RCC 7860 (cell line): Measurements from ENCODE around the gene LCA5.
A peak's percentile ranks its signal among the peaks of the same experiment; 100 is the strongest.
"Not testable (repeated sequence)": the region's sequence is repeated elsewhere in the genome, so short reads cannot be mapped to it uniquely, and the experiment has no call there.

Source experiments
- DNase-seq: peaks from one replicate; pipeline ENCODE4 v3.0.0-alpha.2; 2015; ENCODE audit warnings: low spot score
- FAIRE-seq: peaks from 2 replicates; lab custom pipeline; 2012; peaks lifted over from hg19 to GRCh38; lab: Jason Lieb, UNC

LCA5 gene

GRCh38 chr6:79538106-79538971 is 1.1 kb upstream of the LCA5 start:
- no peak for FAIRE-seq
- no peak for DNase-seq

GRCh38 chr6:79536585-79536953 is 661 bp downstream of the LCA5 start:
- no peak for FAIRE-seq
- DNase-seq = no peak

GRCh38 chr6:79529567-79529966 is 7.7 kb downstream of the LCA5 start:
- FAIRE-seq = not testable (repeated sequence)

GRCh38 chr6:79526897-79527296 is 10.3 kb downstream of the LCA5 start:
- DNase-seq (no peak), FAIRE-seq (no peak)

More at GRCh38 chr6:79529567-79529966, 7.7 kb downstream of the LCA5 start:
- DNase-seq = not testable (repeated sequence)

GRCh38 chr6:79525272-79526100 is 11.7 kb downstream of the LCA5 start:
- FAIRE-seq (no peak), DNase-seq (no peak)

GRCh38 chr6:79524065-79524464 is 13.2 kb downstream of the LCA5 start:
- FAIRE-seq (no peak), DNase-seq (no peak)

- DNase-seq (no peak), FAIRE-seq (no peak)
These were observed 14.6 kb downstream of the LCA5 start for GRCh38 chr6:79522609-79523008.

GRCh38 chr6:79520534-79520933 is 16.7 kb downstream of the LCA5 start:
- FAIRE-seq (no peak), DNase-seq (no peak)

GRCh38 chr6:79518842-79519241 is 18.4 kb downstream of the LCA5 start:
- FAIRE-seq (no peak), DNase-seq (no peak)

- FAIRE-seq (no peak), DNase-seq (no peak)
These were observed 21.8 kb downstream of the LCA5 start for GRCh38 chr6:79515436-79515835.

- no peak for FAIRE-seq
These were observed 24.1 kb downstream of the LCA5 start for GRCh38 chr6:79513111-79513510.

GRCh38 chr6:79512014-79512413 is 25.2 kb downstream of the LCA5 start:
- FAIRE-seq (no peak), DNase-seq (no peak)

More at GRCh38 chr6:79513111-79513510, 24.1 kb downstream of the LCA5 start:
- no peak for DNase-seq

- DNase-seq (no peak), FAIRE-seq (no peak)
These were observed 26.5 kb downstream of the LCA5 start for GRCh38 chr6:79510707-79511106.

- FAIRE-seq (no peak), DNase-seq (no peak)
These were observed 31.0 kb downstream of the LCA5 start for GRCh38 chr6:79506251-79506650.

GRCh38 chr6:79504372-79504771 is 32.9 kb downstream of the LCA5 start:
- no peak for FAIRE-seq
- no peak for DNase-seq

GRCh38 chr6:79498842-79499241 is 38.4 kb downstream of the LCA5 start:
- FAIRE-seq (no peak), DNase-seq (no peak)

GRCh38 chr6:79495246-79495645 is 42.0 kb downstream of the LCA5 start:
- FAIRE-seq (no peak), DNase-seq (no peak)

GRCh38 chr6:79494841-79495240 is 42.4 kb downstream of the LCA5 start:
- FAIRE-seq (no peak), DNase-seq (no peak)

- no peak for FAIRE-seq
- no peak for DNase-seq
These were observed 66.5 kb downstream of the LCA5 start for GRCh38 chr6:79470728-79471127.

GRCh38 chr6:79469376-79470246 is 67.6 kb downstream of the LCA5 start:
- DNase-seq (peak; percentile 25), FAIRE-seq (no peak)

GRCh38 chr6:79468587-79468986 is 68.6 kb downstream of the LCA5 start:
- no peak for FAIRE-seq
- DNase-seq = no peak
